Measurements from ENCODE around the gene FXYD6.
"Not testable (repeated sequence)": the region's sequence is repeated elsewhere in the genome, so short reads cannot be mapped to it uniquely, and the experiment has no call there.

FXYD6 gene, protein sequence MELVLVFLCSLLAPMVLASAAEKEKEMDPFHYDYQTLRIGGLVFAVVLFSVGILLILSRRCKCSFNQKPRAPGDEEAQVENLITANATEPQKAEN

DNA sequence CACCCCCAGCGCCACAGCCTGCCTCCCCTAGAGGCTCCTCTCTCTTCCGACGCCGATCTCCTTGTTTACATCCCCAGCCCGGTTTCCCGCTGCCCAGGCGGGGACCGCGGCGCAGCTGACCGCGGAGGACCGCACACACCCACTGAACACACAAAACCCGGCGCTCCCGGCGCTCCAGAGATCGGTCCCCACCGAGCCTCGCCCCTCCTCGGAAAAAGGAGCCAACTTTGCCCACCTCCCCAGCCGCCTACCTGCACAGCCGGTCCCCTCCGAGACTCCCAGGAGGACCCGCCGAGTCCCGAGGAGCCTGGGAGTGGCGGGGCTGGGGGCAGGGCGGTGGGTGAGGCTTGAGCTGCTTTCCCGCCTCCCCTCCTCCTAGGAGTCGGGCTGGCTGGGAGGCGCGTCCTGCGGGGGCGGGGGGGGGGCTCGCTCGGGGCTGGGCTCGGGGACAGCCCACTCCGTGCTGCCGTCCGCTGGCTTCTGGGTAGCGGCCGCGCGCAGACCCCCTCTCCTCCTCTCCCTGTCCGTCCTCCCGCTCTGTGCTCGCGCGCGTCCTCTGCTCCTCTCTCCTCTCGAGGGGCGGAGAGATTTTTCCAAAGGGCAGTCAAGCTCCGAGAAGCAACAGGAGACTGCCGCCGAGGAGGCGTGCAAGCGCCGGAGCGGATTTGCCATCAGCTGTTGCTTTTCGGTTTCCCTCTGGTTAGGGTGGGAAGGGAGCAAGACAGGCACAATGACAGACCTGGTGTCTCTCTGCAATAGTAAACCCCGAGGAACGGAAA lies at the start of gene FXYD6:
FXYD6 (minus strand) TSS at position 318 of the 779 bp plus-strand sequence. CDS start 33,882 bp downstream, outside the sequence.
- Mint-ChIP-seq H3K27ac (peak within 1 kb of the TSS; percentile 76), H3K27me3 (peaks cover 77% of the 10 kb centered on the region), H3K36me3 (ENCODE audit: low read depth) (no peaks in the 10 kb centered on the region), H3K4me3 (peak within 1 kb of the TSS; percentile 84), H3K9me3 (no peaks in the 10 kb centered on the region), H3K4me1 (ENCODE audit: low read depth) (peaks cover 39% of the 10 kb centered on the region)

DNA sequence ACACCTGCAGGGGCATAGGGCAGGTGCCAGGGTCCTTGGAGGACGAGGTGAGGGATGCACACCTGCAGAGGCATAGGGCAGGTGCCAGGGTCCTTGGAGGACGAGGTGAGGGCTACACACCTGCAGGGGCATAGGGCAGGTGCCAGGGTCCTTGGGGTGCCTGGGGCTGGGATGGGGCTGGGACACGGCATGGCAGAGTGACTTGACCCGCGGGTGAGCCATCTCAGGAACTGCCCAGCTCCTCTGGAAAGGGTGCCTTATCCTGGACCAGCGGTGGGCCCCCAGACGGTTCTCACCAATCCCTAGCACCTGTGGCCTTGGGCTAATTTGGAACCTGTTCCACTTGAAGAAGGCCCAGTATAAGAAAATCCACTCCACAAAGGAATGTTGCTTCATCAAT lies 49.7 kb upstream of the FXYD6 start:
- not testable (repeated sequence) for H3K36me3 Mint-ChIP-seq (ENCODE audit: low read depth); H3K4me3 Mint-ChIP-seq; H3K27ac Mint-ChIP-seq; H3K27me3 Mint-ChIP-seq; H3K9me3 Mint-ChIP-seq
- H3K4me1 Mint-ChIP-seq (ENCODE audit: low read depth) = peaks cover 33% of the 10 kb centered on the region

DNA sequence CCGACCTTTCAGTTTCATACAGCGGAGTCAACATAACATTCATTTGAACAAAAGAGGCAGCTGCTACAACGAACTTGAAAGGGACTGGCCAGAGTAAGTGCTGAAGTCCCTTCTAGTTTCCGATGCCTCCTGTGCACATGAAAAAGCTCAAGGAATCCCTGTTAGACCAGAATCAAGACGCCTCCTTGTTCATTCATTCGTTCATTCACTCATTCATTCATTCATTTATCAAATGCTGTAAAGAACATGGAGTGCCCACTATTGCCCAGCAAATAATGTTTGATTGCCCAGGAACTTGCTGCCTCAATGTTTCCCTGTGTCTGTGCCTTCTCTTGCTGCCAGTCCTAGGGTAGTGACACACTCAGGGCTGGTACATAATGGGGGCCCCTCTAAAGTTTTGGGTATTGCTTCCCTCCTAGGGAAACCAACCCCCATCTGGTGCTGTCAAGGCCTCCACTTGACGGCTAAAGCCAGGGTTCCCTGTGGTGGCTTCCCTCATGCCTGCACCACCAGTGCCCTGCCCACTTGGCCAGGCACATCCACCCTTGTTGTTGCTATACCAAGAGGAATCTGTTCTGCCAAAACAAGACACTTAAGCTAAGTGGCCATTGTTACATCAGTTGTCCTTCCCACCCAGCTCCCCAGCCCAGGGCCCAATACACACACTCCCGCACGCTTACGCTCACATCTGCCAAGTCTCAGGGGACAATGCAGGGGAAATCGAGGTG lies 48.9 kb upstream of the FXYD6 start:
- Mint-ChIP-seq H3K27me3 (peaks cover 3% of the 10 kb centered on the region), H3K36me3 (ENCODE audit: low read depth) (no peaks in the 10 kb centered on the region), H3K4me3 (no peak overlapping the region), H3K9me3 (no peaks in the 10 kb centered on the region), H3K27ac (no peak overlapping the region), H3K4me1 (ENCODE audit: low read depth) (peaks cover 28% of the 10 kb centered on the region)

DNA sequence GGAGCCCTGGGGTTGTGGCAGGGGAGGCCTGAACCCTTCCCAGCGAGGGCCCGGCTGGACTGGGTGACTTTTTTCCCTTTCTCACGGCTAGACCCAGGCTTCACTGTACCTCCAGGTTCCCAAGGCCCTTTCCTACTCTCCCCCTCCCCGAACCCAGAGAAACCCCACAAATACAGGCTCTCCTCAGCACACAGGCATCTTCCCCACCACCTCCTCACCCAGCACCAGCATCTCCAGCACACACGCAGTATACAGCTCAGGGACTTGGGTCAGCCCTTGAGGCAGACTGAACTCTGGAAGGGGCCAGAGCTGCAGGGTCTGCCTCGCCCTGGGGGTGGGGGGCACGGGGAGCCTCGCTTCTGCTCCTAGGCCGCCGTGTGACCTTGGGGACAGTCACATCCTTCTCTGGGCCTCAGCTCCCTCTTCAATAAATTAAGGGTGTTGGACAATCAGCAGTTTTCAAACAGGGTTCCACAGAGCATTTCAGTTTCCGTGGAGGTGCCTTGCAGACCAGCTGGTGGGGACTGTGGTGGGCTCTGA lies 48.2 kb upstream of the FXYD6 start:
- H3K27me3 Mint-ChIP-seq = peaks cover 3% of the 10 kb centered on the region
- no peaks in the 10 kb centered on the region for H3K36me3 Mint-ChIP-seq (ENCODE audit: low read depth)
- H3K9me3 Mint-ChIP-seq = no peaks in the 10 kb centered on the region
- peaks cover 26% of the 10 kb centered on the region for H3K4me1 Mint-ChIP-seq (ENCODE audit: low read depth)
- H3K4me3 Mint-ChIP-seq = no peak overlapping the region
- H3K27ac Mint-ChIP-seq = no peak overlapping the region

DNA sequence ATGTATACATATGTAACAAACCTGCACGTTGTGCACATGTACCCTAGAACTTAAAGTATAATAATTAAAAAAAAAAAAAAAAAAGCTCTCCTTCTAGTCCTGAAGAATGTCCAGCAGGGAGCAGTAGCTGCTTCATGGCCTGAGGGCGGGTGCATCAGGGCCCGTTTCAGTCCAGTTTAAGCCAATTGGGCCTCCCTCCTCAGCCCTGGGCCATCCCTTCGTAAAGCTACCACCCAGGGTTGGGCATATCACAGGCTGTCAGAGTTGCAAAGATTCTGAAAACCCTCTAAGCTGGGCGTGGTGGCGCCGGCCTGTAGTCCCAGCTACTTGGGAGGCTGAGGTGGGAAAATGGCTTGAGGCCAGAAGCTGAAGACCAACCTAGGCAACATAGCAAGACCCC lies 47.3 kb upstream of the FXYD6 start:
- peaks cover 3% of the 10 kb centered on the region for H3K27me3 Mint-ChIP-seq
- H3K36me3 Mint-ChIP-seq (ENCODE audit: low read depth) = no peaks in the 10 kb centered on the region
- no peaks in the 10 kb centered on the region for H3K9me3 Mint-ChIP-seq
- H3K4me3 Mint-ChIP-seq = no peak overlapping the region
- H3K4me1 Mint-ChIP-seq (ENCODE audit: low read depth) = peaks cover 23% of the 10 kb centered on the region
- no peak overlapping the region for H3K27ac Mint-ChIP-seq

DNA sequence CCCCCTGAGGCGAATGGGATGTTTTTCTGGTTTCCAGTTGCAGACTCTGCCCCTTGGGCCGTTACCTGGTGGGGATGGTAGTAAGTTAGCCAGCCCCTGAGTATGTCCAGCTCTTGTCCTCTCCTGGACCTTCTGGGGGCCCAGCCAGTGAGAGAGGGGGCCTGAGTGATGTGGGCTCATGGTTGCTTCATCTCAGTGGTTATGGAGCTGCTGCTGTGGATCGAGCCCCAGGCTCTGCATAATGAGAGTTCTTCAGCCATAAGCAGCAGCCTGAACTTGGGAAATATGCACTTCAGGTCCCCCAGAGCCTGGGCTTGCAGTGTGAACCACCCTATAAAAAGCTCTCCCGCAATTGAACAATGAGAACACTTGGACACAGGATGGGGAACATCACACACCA lies 46.8 kb upstream of the FXYD6 start:
- Mint-ChIP-seq H3K4me3 (no peak overlapping the region), H3K36me3 (ENCODE audit: low read depth) (no peaks in the 10 kb centered on the region), H3K27ac (no peak overlapping the region), H3K9me3 (no peaks in the 10 kb centered on the region), H3K27me3 (no peaks in the 10 kb centered on the region), H3K4me1 (ENCODE audit: low read depth) (peaks cover 18% of the 10 kb centered on the region)

DNA sequence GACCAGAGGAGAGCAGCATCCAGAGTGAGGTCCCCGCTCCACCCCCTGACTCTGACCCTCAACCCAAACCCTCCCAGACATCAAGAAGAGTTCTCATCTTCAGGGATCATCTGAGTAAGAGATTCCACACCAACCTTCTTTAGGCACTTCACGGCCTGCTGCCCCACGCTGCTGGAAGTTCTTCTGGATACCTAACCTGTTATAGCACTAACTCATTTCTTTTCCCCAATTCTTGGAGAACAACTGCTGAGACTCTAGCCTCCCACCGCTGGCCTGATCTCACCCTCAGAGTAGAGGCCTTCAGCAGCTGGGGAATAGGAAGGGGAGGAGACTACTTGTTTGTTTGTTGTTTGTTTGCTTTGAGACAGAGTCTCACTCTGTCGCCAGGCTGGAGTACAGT lies 45.4 kb upstream of the FXYD6 start:
- Mint-ChIP-seq H3K4me1 (ENCODE audit: low read depth) (peaks cover 14% of the 10 kb centered on the region), H3K4me3 (no peak overlapping the region), H3K9me3 (no peaks in the 10 kb centered on the region), H3K36me3 (ENCODE audit: low read depth) (no peaks in the 10 kb centered on the region), H3K27me3 (no peaks in the 10 kb centered on the region), H3K27ac (no peak overlapping the region)

DNA sequence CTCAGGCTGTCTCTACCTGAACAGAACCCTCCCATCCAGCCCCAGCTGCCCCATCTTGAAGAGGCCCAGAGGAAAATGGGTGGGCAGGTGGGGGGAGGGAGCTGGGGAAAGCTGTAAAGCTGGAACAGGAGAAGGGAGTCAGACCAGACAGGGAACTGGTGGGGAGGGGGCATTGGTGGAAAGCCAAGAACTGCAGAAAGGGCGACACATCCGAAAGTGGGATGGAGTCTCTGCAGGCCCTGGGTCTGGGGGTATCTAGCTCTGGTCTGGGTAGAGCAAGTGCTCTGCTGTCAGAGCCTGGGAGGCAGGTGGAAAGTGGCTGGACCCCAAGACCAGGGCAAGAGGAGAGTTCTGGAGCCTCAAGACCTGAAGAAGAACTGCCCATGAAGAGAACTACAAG lies 45.0 kb upstream of the FXYD6 start:
- H3K9me3 Mint-ChIP-seq = no peaks in the 10 kb centered on the region
- no peak overlapping the region for H3K4me3 Mint-ChIP-seq
- no peaks in the 10 kb centered on the region for H3K36me3 Mint-ChIP-seq (ENCODE audit: low read depth)
- no peak overlapping the region for H3K27ac Mint-ChIP-seq
- peaks cover 14% of the 10 kb centered on the region for H3K4me1 Mint-ChIP-seq (ENCODE audit: low read depth)
- H3K27me3 Mint-ChIP-seq = no peaks in the 10 kb centered on the region

DNA sequence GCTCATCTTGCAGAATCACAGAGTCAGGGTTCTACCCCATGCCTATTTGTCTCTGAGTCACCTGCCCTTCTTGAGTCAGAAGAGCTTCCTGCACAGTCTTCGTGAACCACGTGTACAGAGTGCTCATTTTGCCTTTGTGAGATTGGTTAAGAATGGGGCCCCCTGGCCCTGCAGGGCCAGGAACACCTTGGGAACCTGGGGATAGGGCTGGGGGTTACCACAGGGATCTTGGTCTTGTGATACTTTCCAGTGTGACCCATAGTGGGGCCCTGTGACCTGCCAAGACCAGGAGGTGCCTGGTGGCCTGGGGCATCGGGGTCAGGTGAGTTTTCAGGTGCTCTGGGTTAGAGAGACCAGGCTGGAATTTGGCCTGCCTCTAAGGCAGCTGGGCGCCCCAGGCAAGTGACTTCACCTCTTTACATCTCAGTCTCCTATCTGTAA lies 43.3 kb upstream of the FXYD6 start:
- Mint-ChIP-seq H3K36me3 (ENCODE audit: low read depth) (no peaks in the 10 kb centered on the region), H3K4me3 (no peak overlapping the region), H3K27ac (peak overlapping the region; percentile 40), H3K27me3 (no peaks in the 10 kb centered on the region), H3K9me3 (no peaks in the 10 kb centered on the region), H3K4me1 (ENCODE audit: low read depth) (peaks cover 14% of the 10 kb centered on the region)

DNA sequence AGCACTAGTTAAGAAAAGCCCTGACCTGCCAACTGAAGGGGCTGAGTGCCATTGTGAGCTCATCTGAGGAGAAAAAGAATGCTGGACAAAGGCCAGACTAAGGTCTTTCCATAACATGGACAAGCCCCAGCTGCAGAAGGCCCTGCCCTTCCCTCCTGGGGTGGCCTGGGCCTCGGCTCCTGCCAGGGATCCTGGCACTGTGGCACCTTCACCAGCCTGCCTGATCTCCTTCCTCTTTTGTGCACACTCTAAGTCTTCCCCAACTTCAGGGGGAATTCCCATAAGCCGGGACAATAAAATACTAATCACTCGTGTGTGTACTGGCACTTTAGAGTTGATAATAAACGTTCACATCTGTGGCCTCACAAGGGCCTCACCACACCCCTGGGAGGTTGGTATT lies 42.9 kb upstream of the FXYD6 start:
- peak overlapping the region; percentile 40 for H3K27ac Mint-ChIP-seq
- H3K9me3 Mint-ChIP-seq = no peaks in the 10 kb centered on the region
- no peaks in the 10 kb centered on the region for H3K27me3 Mint-ChIP-seq
- no peak overlapping the region for H3K4me3 Mint-ChIP-seq
- no peaks in the 10 kb centered on the region for H3K36me3 Mint-ChIP-seq (ENCODE audit: low read depth)
- peaks cover 14% of the 10 kb centered on the region for H3K4me1 Mint-ChIP-seq (ENCODE audit: low read depth)

DNA sequence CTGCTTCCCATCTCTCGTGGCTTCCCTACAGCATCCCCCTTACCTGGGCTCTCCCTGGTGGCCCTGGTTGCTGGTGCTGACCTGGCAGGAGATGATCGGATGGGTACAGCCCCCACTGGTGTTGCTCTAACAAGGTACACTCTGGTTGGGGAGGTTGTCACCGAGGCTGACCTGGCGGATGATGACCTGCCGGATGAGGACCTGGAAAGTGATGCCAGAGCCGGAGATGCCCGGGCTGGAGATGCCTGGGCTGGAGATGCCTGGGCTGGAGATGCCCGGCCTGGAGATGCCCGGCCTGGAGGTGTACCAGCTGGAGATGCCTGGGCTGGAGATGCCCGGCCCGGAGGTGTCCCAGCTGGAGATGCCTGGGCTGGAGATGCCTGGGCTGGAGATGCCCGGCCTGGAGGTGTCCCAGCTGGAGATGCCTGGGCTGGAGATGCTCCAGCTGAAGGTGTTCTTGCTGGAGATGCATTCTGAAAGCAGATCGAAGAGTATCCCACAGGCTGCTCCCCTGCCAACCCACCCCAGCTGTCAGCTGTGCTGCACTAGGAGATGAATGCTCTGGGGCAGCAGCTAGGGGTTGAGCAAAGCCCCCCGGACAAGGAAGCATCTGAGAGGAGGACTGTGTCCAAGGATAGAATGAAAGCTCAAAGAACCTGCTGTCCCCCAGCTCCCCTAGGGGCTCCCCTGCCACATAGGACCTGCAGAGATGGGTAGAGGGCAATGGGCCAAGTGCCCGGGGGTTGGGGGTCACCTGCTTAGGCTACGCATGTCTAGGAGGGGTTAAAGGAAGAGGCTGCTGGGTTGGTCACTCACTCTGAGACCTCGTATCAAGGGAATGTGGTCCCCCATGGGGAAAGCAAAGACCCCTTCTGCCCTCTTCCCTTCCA lies 42.2 kb upstream of the FXYD6 start:
- no peaks in the 10 kb centered on the region for H3K36me3 Mint-ChIP-seq (ENCODE audit: low read depth)
- no peaks in the 10 kb centered on the region for H3K27me3 Mint-ChIP-seq
- H3K9me3 Mint-ChIP-seq = no peaks in the 10 kb centered on the region
- H3K4me3 Mint-ChIP-seq = no peak overlapping the region
- H3K27ac Mint-ChIP-seq = no peak overlapping the region
- peaks cover 14% of the 10 kb centered on the region for H3K4me1 Mint-ChIP-seq (ENCODE audit: low read depth)

DNA sequence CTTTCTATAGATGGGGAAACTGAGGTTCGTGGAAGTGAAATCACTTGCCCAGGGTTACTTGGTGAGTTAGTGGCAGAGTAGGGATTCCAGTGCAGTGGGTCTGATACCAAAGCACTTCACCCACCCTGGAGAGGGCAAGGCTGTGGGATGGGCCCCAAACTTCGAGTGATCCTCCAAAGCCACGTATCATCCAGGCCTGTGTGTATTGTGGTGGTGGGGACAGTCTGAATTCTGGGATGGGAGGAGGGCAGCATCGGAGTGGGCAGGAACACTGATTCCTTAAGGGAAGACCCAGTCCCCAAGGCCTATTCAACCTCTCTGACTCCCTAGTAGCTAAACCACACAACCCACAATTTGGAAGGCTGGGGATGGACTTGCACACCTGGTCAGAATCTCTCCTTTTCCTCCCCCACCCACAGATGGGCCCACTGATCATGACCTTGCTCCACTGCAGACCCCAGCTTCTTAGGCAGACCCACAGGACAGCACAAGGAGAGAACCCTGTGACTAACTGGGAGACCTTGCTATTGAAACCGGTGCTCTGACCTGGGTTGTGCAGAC lies 41.2 kb upstream of the FXYD6 start:
- Mint-ChIP-seq H3K4me1 (ENCODE audit: low read depth) (peaks cover 14% of the 10 kb centered on the region), H3K9me3 (no peaks in the 10 kb centered on the region), H3K36me3 (ENCODE audit: low read depth) (no peaks in the 10 kb centered on the region), H3K27me3 (no peaks in the 10 kb centered on the region), H3K27ac (no peak overlapping the region), H3K4me3 (no peak overlapping the region)

DNA sequence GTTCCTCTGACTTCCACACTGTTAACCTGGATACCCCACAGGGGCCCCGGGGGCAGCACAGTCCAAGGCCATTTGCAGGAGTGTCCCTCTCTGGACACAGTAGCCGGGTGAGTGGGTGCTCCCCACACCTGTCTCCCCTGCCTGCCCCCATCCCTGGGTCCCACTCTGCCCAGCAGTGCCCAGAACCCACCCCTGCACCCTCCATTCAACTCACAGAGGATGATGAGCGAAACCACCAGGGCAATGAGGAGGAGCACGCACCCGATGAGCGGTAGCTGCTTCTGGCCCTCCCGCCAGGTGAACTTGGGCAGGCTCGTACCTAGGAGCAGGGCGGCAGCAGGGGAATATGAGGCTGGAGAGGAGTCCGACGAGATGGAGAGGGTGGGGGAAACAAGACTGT lies 40.5 kb upstream of the FXYD6 start:
- Mint-ChIP-seq H3K4me1 (ENCODE audit: low read depth) (peaks cover 14% of the 10 kb centered on the region), H3K36me3 (ENCODE audit: low read depth) (no peaks in the 10 kb centered on the region), H3K9me3 (no peaks in the 10 kb centered on the region), H3K27me3 (no peaks in the 10 kb centered on the region), H3K4me3 (no peak overlapping the region), H3K27ac (no peak overlapping the region)

DNA sequence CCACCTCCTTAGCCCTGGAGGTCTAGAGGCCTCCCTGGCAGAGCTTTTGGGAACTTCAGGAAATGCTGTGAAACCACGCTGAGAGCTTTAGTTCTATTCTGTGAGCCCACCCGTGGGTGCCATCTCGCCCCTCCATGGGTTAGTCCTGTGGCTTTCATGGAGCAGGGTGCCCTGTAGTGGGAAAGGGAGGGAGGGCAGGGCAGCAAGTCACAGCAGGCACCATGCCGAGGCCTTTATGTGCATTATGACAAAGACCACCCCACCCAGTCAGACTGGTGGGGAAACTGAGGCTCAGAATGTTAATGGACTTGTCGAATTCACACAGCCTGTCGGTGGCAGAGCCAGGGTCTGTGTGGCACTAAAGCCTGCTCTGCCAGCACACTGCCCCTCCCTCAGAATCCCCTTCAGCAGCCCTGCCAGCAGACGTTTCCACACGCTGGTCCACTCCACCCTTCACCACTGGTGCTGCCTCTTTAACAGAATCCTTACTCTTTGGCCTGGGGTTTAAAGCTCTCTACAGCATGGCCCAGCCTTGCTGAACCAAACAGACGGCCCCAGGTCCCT lies 39.3 kb upstream of the FXYD6 start:
- Mint-ChIP-seq H3K9me3 (no peaks in the 10 kb centered on the region), H3K4me1 (ENCODE audit: low read depth) (peaks cover 12% of the 10 kb centered on the region), H3K27ac (no peak overlapping the region), H3K36me3 (ENCODE audit: low read depth) (no peaks in the 10 kb centered on the region), H3K4me3 (no peak overlapping the region), H3K27me3 (no peaks in the 10 kb centered on the region)
